ENCODE data around the gene COL10A1. TPM values are rescaled to one million over a fixed set of nuclear protein-coding genes. Genes with fewer than 3 reads are reported as not detected.

COL10A1 gene
- total and polyA plus RNA-seq, 7 experiments from 2014 or later: 0.07 to 0.33 TPM; not detected in 5

- intact Hi-C loops (cut with micrococcal nuclease): no loop called here
- H3K4me3 Mint-ChIP-seq: no peak overlapping the region
- peaks cover 0 to 9% (median 0%) of the 10 kb centered on the region in 7 donors for H3K4me1 Mint-ChIP-seq
- H3K27me3 ChIP-seq (ENCODE audit: control insufficient read depth in 2 of 2, insufficient read depth in 2 of 2, low read length in 2 of 2): no peaks in the 10 kb centered on the region
- no peak overlapping the region for H3K27ac ChIP-seq (ENCODE audit: low read depth, low read length)
- ChIA-PET POLR2A (no interaction called here), CTCF (no interaction called here)
- no peak for ATAC-seq
- H3K36me3 ChIP-seq (ENCODE audit: control insufficient read depth in 2 of 3, insufficient read depth in 3 of 3, low read length in 3 of 3): no peaks in the 10 kb centered on the region
- H3K27me3 Mint-ChIP-seq: no peaks in the 10 kb centered on the region
- no peak overlapping the region for H3K27ac Mint-ChIP-seq
- H3K4me1 ChIP-seq (ENCODE audit: control insufficient read depth in 2 of 2, insufficient read depth in 2 of 2, low read length in 2 of 2): no peaks in the 10 kb centered on the region
- no peak overlapping the region for H3K4me3 ChIP-seq (ENCODE audit: low read length)
- DNase-seq: no peak
- H3K36me3 Mint-ChIP-seq: peaks cover 0 to 61% (median 32%) of the 10 kb centered on the region in 5 donors
- no peaks in the 10 kb centered on the region for H3K9me3 ChIP-seq (ENCODE audit: control insufficient read depth in 2 of 3, low read length in 3 of 3)
- peaks cover 0 to 2% (median 0%) of the 10 kb centered on the region in 11 donors for H3K9me3 Mint-ChIP-seq
Observed at GRCh38 chr6:116133453-116133852, 7.5 kb upstream of the COL10A1 start.

- POLR2A ChIA-PET: interaction anchor here (0.6 kb wide), 1 partner anchor 13 kb away, joined by 4 read pairs; no protein-coding TSS in a partner anchor
- H3K9me3 ChIP-seq (ENCODE audit: control insufficient read depth in 2 of 3, low read length in 3 of 3): no peaks in the 10 kb centered on the region
- H3K27me3 ChIP-seq (ENCODE audit: control insufficient read depth in 2 of 2, insufficient read depth in 2 of 2, low read length in 2 of 2): no peaks in the 10 kb centered on the region
- H3K27ac Mint-ChIP-seq: no peak overlapping the region
- no peaks in the 10 kb centered on the region for H3K4me1 ChIP-seq (ENCODE audit: control insufficient read depth in 2 of 2, insufficient read depth in 2 of 2, low read length in 2 of 2)
- DNase-seq (no peak), ATAC-seq (no peak)
- CTCF ChIA-PET: interaction anchor here (1.5 kb wide), 1 partner anchor 16 kb away, joined by 3 read pairs; no protein-coding TSS in a partner anchor
- H3K9me3 Mint-ChIP-seq: peaks cover 0 to 2% (median 0%) of the 10 kb centered on the region in 11 donors
- H3K4me3 ChIP-seq (ENCODE audit: low read length): no peak overlapping the region
- no peaks in the 10 kb centered on the region for H3K27me3 Mint-ChIP-seq
- intact Hi-C loops (cut with micrococcal nuclease): no loop called here
- no peak overlapping the region for H3K27ac ChIP-seq (ENCODE audit: low read depth, low read length)
- peaks cover 0 to 43% (median 20%) of the 10 kb centered on the region in 5 donors for H3K36me3 Mint-ChIP-seq
- H3K4me1 Mint-ChIP-seq: peaks cover 0 to 9% (median 3%) of the 10 kb centered on the region in 7 donors
- no peaks in the 10 kb centered on the region for H3K36me3 ChIP-seq (ENCODE audit: control insufficient read depth in 2 of 3, insufficient read depth in 3 of 3, low read length in 3 of 3)
- H3K4me3 Mint-ChIP-seq: no peak overlapping the region
Observed at GRCh38 chr6:116127771-116128493, 2.0 kb upstream of the COL10A1 start.

- peaks cover 4 to 40% (median 25%) of the 10 kb centered on the region in 5 donors for H3K36me3 Mint-ChIP-seq
- Histone ChIP-seq H3K4me3 (ENCODE audit: low read length) (no peak overlapping the region), H3K9me3 (ENCODE audit: control insufficient read depth in 2 of 3, low read length in 3 of 3) (no peaks in the 10 kb centered on the region), H3K4me1 (ENCODE audit: control insufficient read depth in 2 of 2, insufficient read depth in 2 of 2, low read length in 2 of 2) (no peaks in the 10 kb centered on the region), H3K27ac (ENCODE audit: low read depth, low read length) (no peak overlapping the region), H3K36me3 (ENCODE audit: control insufficient read depth in 2 of 3, insufficient read depth in 3 of 3, low read length in 3 of 3) (peaks cover 0 to 35% (median 0%) of the 10 kb centered on the region in 3 experiments), H3K27me3 (ENCODE audit: control insufficient read depth in 2 of 2, insufficient read depth in 2 of 2, low read length in 2 of 2) (no peaks in the 10 kb centered on the region)
- ChIA-PET POLR2A (no interaction called here), CTCF (no interaction called here)
- ATAC-seq (no peak), DNase-seq (no peak)
- peaks cover 0 to 7% (median 3%) of the 10 kb centered on the region in 7 donors for H3K4me1 Mint-ChIP-seq
- no peak overlapping the region for H3K4me3 Mint-ChIP-seq
- no peaks in the 10 kb centered on the region for H3K9me3 Mint-ChIP-seq
- intact Hi-C loops (cut with micrococcal nuclease): no loop called here
- H3K27ac Mint-ChIP-seq: no peak overlapping the region
- H3K27me3 Mint-ChIP-seq: no peaks in the 10 kb centered on the region
Observed at GRCh38 chr6:116120430-116120829, 5.5 kb downstream of the COL10A1 start.

GRCh38 chr6:116118608-116119007 is 7.3 kb downstream of the COL10A1 start:
- Mint-ChIP-seq H3K27me3 (no peaks in the 10 kb centered on the region), H3K9me3 (no peaks in the 10 kb centered on the region), H3K27ac (no peak overlapping the region), H3K36me3 (peaks cover 4 to 50% (median 23%) of the 10 kb centered on the region in 5 donors), H3K4me3 (no peak overlapping the region), H3K4me1 (peaks cover 0 to 7% (median 0%) of the 10 kb centered on the region in 7 donors)
- Histone ChIP-seq H3K9me3 (ENCODE audit: control insufficient read depth in 2 of 3, low read length in 3 of 3) (no peaks in the 10 kb centered on the region), H3K4me1 (ENCODE audit: control insufficient read depth in 2 of 2, insufficient read depth in 2 of 2, low read length in 2 of 2) (no peaks in the 10 kb centered on the region), H3K27me3 (ENCODE audit: control insufficient read depth in 2 of 2, insufficient read depth in 2 of 2, low read length in 2 of 2) (no peaks in the 10 kb centered on the region), H3K36me3 (ENCODE audit: control insufficient read depth in 2 of 3, insufficient read depth in 3 of 3, low read length in 3 of 3) (peaks cover 0 to 53% (median 0%) of the 10 kb centered on the region in 3 experiments), H3K4me3 (ENCODE audit: low read length) (no peak overlapping the region), H3K27ac (ENCODE audit: low read depth, low read length) (no peak overlapping the region)
- POLR2A ChIA-PET: interaction anchor here (1.0 kb wide), 1 partner anchor 17 kb away, joined by 5 read pairs; no protein-coding TSS in a partner anchor
- CTCF ChIA-PET: interaction anchor here (0.5 kb wide), 1 partner anchor 150 kb away, joined by 3 read pairs; no protein-coding TSS in a partner anchor
- ATAC-seq (no peak), DNase-seq (no peak)
- intact Hi-C loops (cut with micrococcal nuclease): loop anchor here in 1 of 2 donors (10.0 kb wide), 1 partner anchor 96 kb away; no protein-coding TSS in a partner anchor

DNA sequence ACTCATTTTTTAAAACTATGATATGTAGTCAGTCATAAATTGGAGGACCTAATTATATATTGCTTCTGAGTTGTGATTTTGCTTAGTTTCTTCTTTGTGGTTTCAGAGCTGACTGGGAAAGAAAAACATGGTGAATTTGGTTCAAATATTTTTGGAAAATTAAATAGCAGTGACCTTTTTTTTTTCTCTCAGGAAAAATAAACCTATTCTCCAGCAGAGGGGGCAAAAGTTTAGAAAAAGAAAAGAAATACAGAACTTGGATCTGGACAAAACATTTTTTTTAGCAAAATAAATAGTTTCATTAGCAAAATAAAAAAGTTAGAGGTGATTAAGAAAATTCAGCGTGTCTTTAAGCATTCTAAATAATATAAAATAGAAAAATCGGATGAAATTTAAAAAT is 10.2 kb downstream of the COL10A1 start:
- ATAC-seq (no peak), DNase-seq (no peak)
- ChIA-PET CTCF (no interaction called here), POLR2A (interaction anchor here (0.6 to 1.2 kb wide), 3 partner anchors 13 to 218 kb away, joined by 4 read pairs; partner anchors contain the start of gene NT5DC1)
- Mint-ChIP-seq H3K27me3 (no peaks in the 10 kb centered on the region), H3K9me3 (no peaks in the 10 kb centered on the region), H3K4me3 (no peak overlapping the region), H3K27ac (no peak overlapping the region), H3K4me1 (peaks cover 0 to 8% (median 3%) of the 10 kb centered on the region in 7 donors), H3K36me3 (peaks cover 11 to 54% (median 34%) of the 10 kb centered on the region in 5 donors)
- intact Hi-C loops (cut with micrococcal nuclease): loop anchor here in 1 of 2 donors (10.0 kb wide), 1 partner anchor 99 kb away; no protein-coding TSS in a partner anchor
- no peaks in the 10 kb centered on the region for H3K4me1 ChIP-seq (ENCODE audit: control insufficient read depth in 2 of 2, insufficient read depth in 2 of 2, low read length in 2 of 2)
- H3K9me3 ChIP-seq (ENCODE audit: control insufficient read depth in 2 of 3, low read length in 3 of 3): no peaks in the 10 kb centered on the region
- H3K4me3 ChIP-seq (ENCODE audit: low read length): no peak overlapping the region
- no peaks in the 10 kb centered on the region for H3K27me3 ChIP-seq (ENCODE audit: control insufficient read depth in 2 of 2, insufficient read depth in 2 of 2, low read length in 2 of 2)
- peaks cover 3 to 78% (median 15%) of the 10 kb centered on the region in 3 experiments for H3K36me3 ChIP-seq (ENCODE audit: control insufficient read depth in 2 of 3, insufficient read depth in 3 of 3, low read length in 3 of 3)
- no peak overlapping the region for H3K27ac ChIP-seq (ENCODE audit: low read depth, low read length)

DNA sequence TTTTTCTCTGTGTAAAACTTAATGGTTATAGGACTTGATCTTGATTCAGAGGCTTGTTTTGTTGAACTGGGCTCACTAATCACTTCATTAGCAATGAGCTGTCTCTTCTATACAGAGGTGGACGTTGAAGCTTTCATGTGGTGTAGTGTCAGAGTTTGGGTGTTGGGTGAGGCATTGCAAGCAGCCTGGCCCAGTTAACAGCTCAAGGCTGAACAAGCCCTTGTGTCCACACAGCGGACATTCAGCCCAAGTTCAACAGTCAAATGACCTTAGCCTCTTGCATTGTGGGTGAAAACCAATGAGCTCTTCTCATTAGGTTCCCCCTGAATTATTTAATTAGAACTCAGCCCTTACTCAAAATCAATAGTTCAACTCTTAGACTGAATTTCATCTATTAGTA is 12.5 kb downstream of the COL10A1 start:
- Mint-ChIP-seq H3K4me1 (peaks cover 0 to 24% (median 5%) of the 10 kb centered on the region in 7 donors), H3K27me3 (no peaks in the 10 kb centered on the region), H3K4me3 (no peak overlapping the region), H3K36me3 (peaks cover 21 to 66% (median 49%) of the 10 kb centered on the region in 5 donors), H3K27ac (no peak overlapping the region), H3K9me3 (no peaks in the 10 kb centered on the region)
- ChIA-PET CTCF (interaction anchor here (0.9 kb wide), 1 partner anchor 17 kb away, joined by 4 read pairs; no protein-coding TSS in a partner anchor), POLR2A (interaction anchor here (1.6 kb wide), 1 partner anchor 11 kb away, joined by 4 read pairs; no protein-coding TSS in a partner anchor)
- Histone ChIP-seq H3K4me3 (ENCODE audit: low read length) (no peak overlapping the region), H3K9me3 (ENCODE audit: control insufficient read depth in 2 of 3, low read length in 3 of 3) (no peaks in the 10 kb centered on the region), H3K27me3 (ENCODE audit: control insufficient read depth in 2 of 2, insufficient read depth in 2 of 2, low read length in 2 of 2) (no peaks in the 10 kb centered on the region), H3K27ac (ENCODE audit: low read depth, low read length) (no peak overlapping the region), H3K4me1 (ENCODE audit: control insufficient read depth in 2 of 2, insufficient read depth in 2 of 2, low read length in 2 of 2) (no peaks in the 10 kb centered on the region), H3K36me3 (ENCODE audit: control insufficient read depth in 2 of 3, insufficient read depth in 3 of 3, low read length in 3 of 3) (peaks cover 22 to 80% (median 23%) of the 10 kb centered on the region in 3 experiments)
- ATAC-seq (no peak), DNase-seq (no peak)
- intact Hi-C loops (cut with micrococcal nuclease): loop anchor here in 1 of 2 donors (10.0 kb wide), 1 partner anchor 101 kb away; no protein-coding TSS in a partner anchor

Measured in naive thymus-derived CD4-positive, alpha-beta T cell (primary cell).